CD8-positive, alpha-beta memory T cell (primary cell): ENCODE results near the gene MCEMP1. TPM values are rescaled to one million over a fixed set of nuclear protein-coding genes. Genes with fewer than 3 reads are reported as not detected.
A peak's percentile ranks its signal among the peaks of the same experiment; 100 is the strongest.

ENCODE experiments used
- CTCF ChIA-PET: fragments of 350-600 bp; sonication (Branson Sonifier 250); formaldehyde crosslinking; loops from one replicate; lab custom pipeline; 2021; ENCODE audit warnings: antibody characterized with exemption; lab: Charles Lee
- POLR2A ChIA-PET: fragments of 350-600 bp; sonication (Branson Sonifier 250); formaldehyde crosslinking; loops from one replicate; lab custom pipeline; 2021; ENCODE audit warnings: antibody characterized with exemption; lab: Charles Lee
- DNase-seq, 5 donors: peaks; one replicate each; pipeline versions ENCODE4 v3.0.0 to v3.0.0-alpha.2; 2020 to 2022; ENCODE audit warnings: mixed read lengths in 1 of 5
- H3K27ac ChIP-seq: one replicate; pipeline ENCODE4 v1.7.0; 2013; ENCODE audit warnings: low read depth, mild to moderate bottlenecking, low read length, moderate library complexity
- H3K27me3 ChIP-seq: 2 replicates; pipeline ENCODE4 v1.7.0; 2013; ENCODE audit warnings: low read length, mild to moderate bottlenecking; ENCODE audit not compliant: insufficient read depth, poor library complexity, severe bottlenecking
- H3K36me3 ChIP-seq: 2 replicates; pipeline ENCODE4 v1.7.0; 2013; ENCODE audit warnings: mild to moderate bottlenecking, low read length, moderate library complexity; ENCODE audit not compliant: insufficient read depth
- H3K4me1 ChIP-seq: 2 replicates; pipeline ENCODE4 v1.7.0; 2013; ENCODE audit warnings: mild to moderate bottlenecking, low read length, moderate library complexity; ENCODE audit not compliant: insufficient read depth
- H3K4me3 ChIP-seq: 2 replicates; pipeline ENCODE4 v1.7.0; 2013; ENCODE audit warnings: mild to moderate bottlenecking, low read length
- H3K9me3 ChIP-seq: 2 replicates; pipeline ENCODE4 v1.7.0; 2013; ENCODE audit warnings: mild to moderate bottlenecking, low read length
- H3K27ac Mint-ChIP-seq, 8 donors: one replicate each; pipeline ENCODE4 v1.8.0; 2020 to 2021; ENCODE audit warnings: mixed read lengths in 8 of 8, mild to moderate bottlenecking in 6 of 8, inconsistent platforms in 3 of 8, moderate library complexity in 3 of 8
- H3K27me3 Mint-ChIP-seq, 2 donors: one replicate each; pipeline ENCODE4 v1.8.0; 2020 to 2021; ENCODE audit warnings: mixed read lengths in 2 of 2, mild to moderate bottlenecking in 1 of 2, moderate library complexity in 1 of 2
- H3K36me3 Mint-ChIP-seq, 3 donors: one replicate each; pipeline ENCODE4 v1.8.0; 2020 to 2021; ENCODE audit warnings: mixed read lengths in 3 of 3, inconsistent platforms in 1 of 3, mild to moderate bottlenecking in 1 of 3
- H3K4me1 Mint-ChIP-seq, 3 donors: one replicate each; pipeline ENCODE4 v1.8.0; 2020 to 2021; ENCODE audit warnings: mixed read lengths in 3 of 3, inconsistent platforms in 1 of 3, mild to moderate bottlenecking in 1 of 3
- H3K4me3 Mint-ChIP-seq, 7 donors: one replicate each; pipeline ENCODE4 v1.8.0; 2020 to 2021; ENCODE audit warnings: mixed read lengths in 7 of 7, mild to moderate bottlenecking in 6 of 7, moderate library complexity in 4 of 7, inconsistent platforms in 2 of 7
- H3K9me3 Mint-ChIP-seq, 5 donors: one replicate each; pipeline ENCODE4 v1.8.0; 2020 to 2022; ENCODE audit warnings: mixed read lengths in 5 of 5, mild to moderate bottlenecking in 3 of 5, moderate library complexity in 2 of 5, inconsistent platforms in 1 of 5
- polyA plus RNA-seq: library from polyadenylated mRNA; unstranded; fragments of 300-500 nt; fragmentation: Illumina TruSeq; gene quantifications from one replicate; pipeline ENCODE4 v1.2.3, GENCODE V29; 2021
- total RNA-seq, 2 experiments: library from RNA; stranded (reverse); gene quantifications; one replicate each; pipeline ENCODE4 v1.2.3, GENCODE V29; 2021

MCEMP1 gene
- total and polyA plus RNA-seq, 3 experiments from 2014 or later: not detected

DNA sequence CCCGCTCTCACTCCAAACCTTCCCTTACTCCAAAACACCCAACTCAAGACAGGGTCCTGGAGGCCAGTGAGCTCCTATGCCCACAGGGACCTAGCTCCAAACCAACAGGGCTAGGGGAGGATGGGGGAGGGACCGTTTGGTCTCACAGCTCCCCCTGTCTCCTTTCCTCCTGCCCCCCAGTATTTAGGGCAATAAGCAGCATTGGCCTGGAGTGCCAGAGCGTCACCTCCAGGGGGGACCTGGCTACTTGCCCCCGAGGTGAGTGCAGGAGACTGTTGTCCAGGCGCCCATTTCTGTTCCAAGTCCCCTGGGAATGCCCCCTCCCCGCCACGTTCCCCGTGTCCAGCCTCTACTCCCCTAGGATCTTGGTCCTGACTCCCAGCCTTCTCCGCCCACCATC lies 7.2 kb upstream of the MCEMP1 start:
- Mint-ChIP-seq H3K36me3 (no peaks in the 10 kb centered on the region), H3K27ac (peak overlapping the region in 2 of 8 donors; percentile 3 to 17), H3K9me3 (no peaks in the 10 kb centered on the region), H3K4me1 (peaks cover 10 to 17% (median 11%) of the 10 kb centered on the region in 3 donors), H3K4me3 (peak overlapping the region in 1 of 7 donors; percentile 12), H3K27me3 (peaks cover 23 to 49% of the 10 kb centered on the region in 2 donors)
- Histone ChIP-seq H3K27me3 (no peaks in the 10 kb centered on the region), H3K27ac (no peak overlapping the region), H3K9me3 (no peaks in the 10 kb centered on the region), H3K4me3 (no peak overlapping the region), H3K36me3 (no peaks in the 10 kb centered on the region), H3K4me1 (peaks cover 3% of the 10 kb centered on the region)
- POLR2A ChIA-PET: no interaction called here
- CTCF ChIA-PET: interaction anchor here (1.0 to 1.9 kb wide), 2 partner anchors 9 to 11 kb away, joined by 3 to 8 read pairs; partner anchors contain the start of gene TRAPPC5
- no peak for DNase-seq

- H3K4me3 ChIP-seq: peak overlapping the region; percentile 20
- H3K27ac Mint-ChIP-seq: no peak overlapping the region
- POLR2A ChIA-PET: interaction anchor here (0.7 kb wide), 1 partner anchor 35 kb away, joined by 3 read pairs; no protein-coding TSS in a partner anchor
Measured at GRCh38 chr19:7670150-7670783, 6.6 kb upstream of the MCEMP1 start.

DNA sequence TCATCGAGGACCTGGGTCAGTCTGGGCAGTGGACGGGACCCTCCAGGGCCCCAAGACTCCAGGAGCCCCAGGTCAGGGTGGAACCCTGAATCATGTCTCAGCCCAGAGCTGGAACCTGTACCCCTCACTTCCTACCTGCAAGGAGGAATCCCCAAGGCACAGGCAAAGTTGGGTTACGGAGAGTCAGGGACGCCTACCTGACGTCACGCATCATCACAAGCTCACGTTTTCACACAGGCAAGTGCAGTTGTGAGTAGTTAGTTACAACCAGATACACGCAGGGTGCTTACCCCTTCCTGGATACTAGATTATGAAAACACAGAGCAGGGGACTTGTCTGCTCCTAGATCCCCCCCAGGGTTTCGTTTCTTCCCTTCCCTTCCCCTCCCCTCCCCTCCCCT lies 6.1 kb upstream of the MCEMP1 start:
- H3K4me3 Mint-ChIP-seq: peak overlapping the region in 2 of 7 donors; percentile 41 to 64
- no peak overlapping the region for H3K27ac Mint-ChIP-seq
- no peaks in the 10 kb centered on the region for H3K9me3 Mint-ChIP-seq
- ChIA-PET CTCF (interaction anchor here (0.9 to 1.9 kb wide), 2 partner anchors 10 kb away, joined by 3 to 8 read pairs; partner anchors contain the start of gene TRAPPC5), POLR2A (interaction anchor here (0.7 kb wide), 1 partner anchor 35 kb away, joined by 3 read pairs; no protein-coding TSS in a partner anchor)
- peaks cover 26 to 48% of the 10 kb centered on the region in 2 donors for H3K27me3 Mint-ChIP-seq
- Histone ChIP-seq H3K27ac (no peak overlapping the region), H3K9me3 (no peaks in the 10 kb centered on the region), H3K27me3 (no peaks in the 10 kb centered on the region), H3K4me1 (peaks cover 3% of the 10 kb centered on the region), H3K4me3 (no peak overlapping the region), H3K36me3 (no peaks in the 10 kb centered on the region)
- peaks cover 10 to 18% (median 13%) of the 10 kb centered on the region in 3 donors for H3K4me1 Mint-ChIP-seq
- H3K36me3 Mint-ChIP-seq: no peaks in the 10 kb centered on the region
- no peak for DNase-seq

More at GRCh38 chr19:7670150-7670783, 6.6 kb upstream of the MCEMP1 start:
- Mint-ChIP-seq H3K9me3 (no peaks in the 10 kb centered on the region), H3K4me3 (peak overlapping the region in 5 of 7 donors; percentile 20 to 64 (median 41)), H3K4me1 (peaks cover 10 to 17% (median 11%) of the 10 kb centered on the region in 3 donors), H3K27me3 (peaks cover 24 to 50% of the 10 kb centered on the region in 2 donors), H3K36me3 (no peaks in the 10 kb centered on the region)
- Histone ChIP-seq H3K27me3 (no peaks in the 10 kb centered on the region), H3K4me1 (peaks cover 3% of the 10 kb centered on the region), H3K9me3 (no peaks in the 10 kb centered on the region), H3K27ac (no peak overlapping the region), H3K36me3 (no peaks in the 10 kb centered on the region)
- CTCF ChIA-PET: interaction anchor here (1.0 to 1.9 kb wide), 2 partner anchors 8 to 10 kb away, joined by 3 to 8 read pairs; partner anchors contain the start of gene TRAPPC5
- DNase-seq: peak in 1 of 5 donors; percentile 23

DNA sequence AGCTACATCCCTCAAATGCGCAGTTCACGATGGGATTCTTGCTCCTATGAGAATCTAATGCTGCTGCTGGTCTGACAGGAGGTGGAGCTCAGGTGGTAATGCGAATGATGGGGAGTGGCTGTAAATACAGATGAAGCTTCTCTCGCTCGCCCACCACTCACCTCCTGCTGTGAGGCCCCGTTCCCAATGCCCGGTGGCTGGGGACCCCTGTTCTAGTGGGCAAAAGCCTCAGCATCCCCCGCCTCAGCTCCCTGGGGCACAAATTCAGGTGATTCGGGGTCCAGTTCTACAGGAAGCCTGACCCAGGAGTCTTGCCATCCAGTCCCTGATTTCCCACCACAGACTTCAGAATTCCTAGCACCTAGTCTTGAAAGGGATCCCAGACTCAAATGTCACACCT lies 4.4 kb upstream of the MCEMP1 start:
- H3K27ac ChIP-seq: no peak overlapping the region
- H3K36me3 ChIP-seq: no peaks in the 10 kb centered on the region
- no peaks in the 10 kb centered on the region for H3K27me3 ChIP-seq
- Mint-ChIP-seq H3K4me1 (peaks cover 17 to 34% (median 25%) of the 10 kb centered on the region in 3 donors), H3K9me3 (no peaks in the 10 kb centered on the region), H3K27me3 (peaks cover 27 to 60% of the 10 kb centered on the region in 2 donors), H3K4me3 (no peak overlapping the region), H3K27ac (no peak overlapping the region), H3K36me3 (no peaks in the 10 kb centered on the region)
- ChIA-PET POLR2A (no interaction called here), CTCF (no interaction called here)
- no peak for DNase-seq
- no peak overlapping the region for H3K4me3 ChIP-seq
- peaks cover 12% of the 10 kb centered on the region for H3K4me1 ChIP-seq
- H3K9me3 ChIP-seq: no peaks in the 10 kb centered on the region

DNA sequence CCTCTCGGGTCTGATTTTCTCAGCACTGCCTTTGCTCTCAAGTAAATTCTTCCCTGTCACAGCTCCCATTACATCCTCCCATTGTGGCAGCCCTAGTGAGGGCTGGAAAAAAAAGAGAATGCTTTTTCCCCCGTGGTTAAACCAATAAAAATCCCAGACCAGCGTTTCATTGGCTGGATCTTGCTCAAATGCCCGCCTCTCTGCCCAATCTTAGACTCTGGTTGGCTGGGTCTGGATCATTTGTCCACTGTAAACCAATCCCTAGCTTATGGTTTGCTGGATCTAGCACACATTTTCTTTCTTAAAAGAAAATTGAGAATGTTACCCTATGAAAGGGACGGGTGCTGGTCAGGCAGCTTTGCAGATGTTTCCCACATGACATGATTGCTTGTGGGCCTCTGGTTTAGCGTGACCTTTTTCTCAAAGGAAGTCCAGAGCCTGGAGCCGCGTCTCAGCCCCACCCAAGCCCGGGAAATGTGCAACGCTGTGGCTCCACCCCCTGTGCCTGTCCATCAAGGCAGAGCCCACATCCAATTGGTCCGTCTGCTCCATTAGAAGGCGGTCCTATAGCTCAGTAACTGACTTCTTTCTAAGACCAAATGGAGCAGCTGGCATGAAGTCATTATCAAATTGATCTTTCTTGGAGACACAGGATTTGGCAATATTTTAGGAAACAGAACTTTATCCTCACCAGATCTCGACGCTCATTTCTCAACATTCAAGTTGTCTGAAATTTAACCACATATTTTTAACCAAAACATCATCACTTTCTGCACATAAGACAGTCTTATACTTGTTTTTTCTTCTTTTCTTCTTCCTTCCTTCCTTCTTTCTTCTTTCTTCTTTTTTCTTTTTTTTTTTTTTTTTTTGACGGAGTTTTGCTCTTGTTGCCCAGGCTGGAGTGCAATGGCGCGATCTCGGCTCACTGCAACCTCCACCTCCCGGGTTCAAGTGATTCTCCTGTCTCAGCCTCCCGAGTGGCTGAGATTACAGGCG lies 2.6 kb upstream of the MCEMP1 start:
- H3K27ac Mint-ChIP-seq: peak overlapping the region in 1 of 8 donors; percentile 88
- Histone ChIP-seq H3K4me3 (no peak overlapping the region), H3K36me3 (no peaks in the 10 kb centered on the region), H3K9me3 (no peaks in the 10 kb centered on the region), H3K27me3 (no peaks in the 10 kb centered on the region), H3K27ac (no peak overlapping the region), H3K4me1 (peaks cover 17% of the 10 kb centered on the region)
- H3K9me3 Mint-ChIP-seq: no peaks in the 10 kb centered on the region
- no peak for DNase-seq
- no peaks in the 10 kb centered on the region for H3K36me3 Mint-ChIP-seq
- POLR2A ChIA-PET: no interaction called here
- H3K27me3 Mint-ChIP-seq: peaks cover 28 to 67% of the 10 kb centered on the region in 2 donors
- no peak overlapping the region for H3K4me3 Mint-ChIP-seq
- CTCF ChIA-PET: interaction anchor here (0.5 kb wide), 1 partner anchor 25 kb away, joined by 3 read pairs; no protein-coding TSS in a partner anchor
- H3K4me1 Mint-ChIP-seq: peaks cover 25 to 47% (median 33%) of the 10 kb centered on the region in 3 donors

GRCh38 chr19:7676376-7676775 lies 514 bp upstream of the MCEMP1 start:
- Mint-ChIP-seq H3K4me3 (no peak overlapping the region), H3K27me3 (peaks cover 25 to 57% of the 10 kb centered on the region in 2 donors), H3K27ac (peak overlapping the region in 2 of 8 donors; percentile 60 to 70), H3K36me3 (peaks cover 0 to 3% (median 0%) of the 10 kb centered on the region in 3 donors), H3K9me3 (no peaks in the 10 kb centered on the region), H3K4me1 (peaks cover 23 to 47% (median 40%) of the 10 kb centered on the region in 3 donors)
- no peak for DNase-seq
- POLR2A ChIA-PET: no interaction called here
- H3K27me3 ChIP-seq: no peaks in the 10 kb centered on the region
- H3K27ac ChIP-seq: no peak overlapping the region
- no peaks in the 10 kb centered on the region for H3K9me3 ChIP-seq
- CTCF ChIA-PET: interaction anchor here (1.0 to 1.5 kb wide), 3 partner anchors 19 to 193 kb away, joined by 3 to 4 read pairs (median 3); no protein-coding TSS in a partner anchor
- H3K4me3 ChIP-seq: no peak overlapping the region
- no peaks in the 10 kb centered on the region for H3K36me3 ChIP-seq
- H3K4me1 ChIP-seq: peaks cover 26% of the 10 kb centered on the region

DNA sequence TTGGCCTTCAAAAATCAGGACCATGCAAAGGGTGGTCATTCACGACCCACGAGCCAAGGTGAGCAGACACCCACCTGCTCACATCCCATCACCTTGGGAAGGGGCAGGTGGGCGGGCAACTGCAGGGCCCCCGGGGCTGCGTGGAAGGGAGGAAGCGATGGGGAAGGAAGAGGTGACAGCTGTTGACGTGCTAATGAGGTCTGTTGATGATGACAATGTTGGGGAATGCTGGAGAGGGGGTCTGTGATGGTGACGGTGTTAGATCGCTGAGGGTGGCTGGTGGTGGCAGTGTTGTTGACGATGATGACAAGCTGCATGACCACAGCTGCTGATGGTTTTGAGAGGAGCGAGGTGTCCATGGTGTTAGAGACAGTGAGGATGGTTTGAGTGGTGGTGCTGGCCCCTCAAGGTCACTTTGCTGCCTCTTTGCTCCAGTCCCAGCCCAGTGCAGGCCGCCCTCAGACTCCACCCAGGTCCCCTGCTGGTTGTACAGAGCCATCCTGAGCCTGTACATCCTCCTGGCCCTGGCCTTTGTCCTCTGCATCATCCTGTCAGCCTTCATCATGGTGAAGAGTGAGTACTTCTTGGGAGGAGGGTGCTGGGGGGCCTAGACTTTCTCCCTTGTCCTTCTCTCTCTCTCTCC lies 900 bp downstream of the MCEMP1 start:
- Histone ChIP-seq H3K36me3 (peaks cover 5% of the 10 kb centered on the region), H3K9me3 (no peaks in the 10 kb centered on the region), H3K4me1 (peaks cover 35% of the 10 kb centered on the region), H3K27me3 (no peaks in the 10 kb centered on the region), H3K27ac (no peak overlapping the region), H3K4me3 (no peak overlapping the region)
- POLR2A ChIA-PET: no interaction called here
- peaks cover 30 to 59% (median 45%) of the 10 kb centered on the region in 3 donors for H3K4me1 Mint-ChIP-seq
- H3K9me3 Mint-ChIP-seq: no peaks in the 10 kb centered on the region
- H3K36me3 Mint-ChIP-seq: peaks cover 0 to 11% (median 0%) of the 10 kb centered on the region in 3 donors
- H3K27me3 Mint-ChIP-seq: peaks cover 19 to 50% of the 10 kb centered on the region in 2 donors
- CTCF ChIA-PET: interaction anchor here (0.9 to 2.2 kb wide), 3 partner anchors 109 to 124 kb away, joined by 3 to 12 read pairs (median 3); no protein-coding TSS in a partner anchor
- H3K27ac Mint-ChIP-seq: peak overlapping the region in 3 of 8 donors; percentile 43 to 60 (median 57)
- peak overlapping the region in 3 of 7 donors; percentile 27 to 58 (median 37) for H3K4me3 Mint-ChIP-seq
- no peak for DNase-seq
